ENCODE results near the gene NFE2L2.
"Not testable (repeated sequence)": the region's sequence is repeated elsewhere in the genome, so short reads cannot be mapped to it uniquely, and the experiment has no call there.

NFE2L2 gene

GRCh38 chr2:177312562-177312961, 48.0 kb upstream of the NFE2L2 start:
- Histone ChIP-seq H3K79me2 (ENCODE audit: insufficient read depth, low read length) (no peaks in the 10 kb centered on the region), H3K9me2 (replicated peaks; ENCODE audit: low read depth, low read length) (no peaks in the 10 kb centered on the region), H3K27me3 (ENCODE audit: insufficient read depth, low read length, poor library complexity, severe bottlenecking) (no peaks in the 10 kb centered on the region), H3K4me2 (ENCODE audit: low read depth, low read length, poor library complexity, severe bottlenecking) (no peak overlapping the region), H3K4me3 (ENCODE audit: low read length, poor library complexity, severe bottlenecking) (no peak overlapping the region), H3K9ac (ENCODE audit: low read depth, low read length, poor library complexity, severe bottlenecking) (no peak overlapping the region), H2AFZ (ENCODE audit: low read length) (no peak overlapping the region), H3K36me3 (ENCODE audit: insufficient read depth, low read length) (no peaks in the 10 kb centered on the region), H3K9me3 (ENCODE audit: insufficient read depth, low read depth, low read length) (no peaks in the 10 kb centered on the region), H4K20me1 (ENCODE audit: insufficient read depth, low read length, poor library complexity, severe bottlenecking) (no peaks in the 10 kb centered on the region), H3F3A (ENCODE audit: low read depth) (no peaks in the 10 kb centered on the region), H3K4me1 (ENCODE audit: insufficient read depth, low read length, poor library complexity, severe bottlenecking) (peaks cover 38% of the 10 kb centered on the region)
- no peak for TF ChIP-seq EZH2phosphoT487 (IDR thresholded peaks at IDR 0.05; ENCODE audit: borderline replicate concordance)
- TF ChIP-seq CTCF (conservative IDR thresholded peaks at IDR 0.05; ENCODE audit: low read length) = no peak

DNA sequence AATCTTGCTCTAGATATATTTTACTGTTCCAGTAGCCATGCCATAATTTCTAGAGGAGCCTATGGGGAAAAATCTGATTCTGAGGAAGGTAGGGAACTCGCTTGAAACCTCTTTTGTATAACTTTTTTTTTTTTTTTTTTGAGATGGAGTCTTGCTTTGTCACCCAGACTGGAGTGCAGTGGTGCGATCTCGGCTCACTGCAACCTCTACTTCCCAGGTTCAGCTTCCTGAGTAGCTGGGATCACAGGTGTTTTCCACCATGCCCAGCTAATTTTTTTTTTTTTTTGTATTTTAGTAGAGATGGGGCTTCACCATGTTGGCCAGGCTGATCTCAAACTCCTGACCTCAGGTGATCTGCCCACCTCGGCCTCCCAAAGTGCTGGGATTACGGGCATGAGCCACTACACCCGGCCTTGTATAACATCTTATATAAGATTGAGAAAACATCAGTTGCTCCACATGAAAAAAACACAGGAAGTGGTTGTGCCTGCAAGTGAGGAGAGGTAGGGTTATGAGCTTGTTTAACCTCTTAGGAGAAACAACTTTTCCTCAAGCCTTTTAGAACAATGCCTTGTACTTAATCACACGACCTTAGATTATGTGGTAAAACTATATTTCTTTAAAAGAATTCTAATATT, 45.3 kb upstream of the NFE2L2 start:
- H3K9me3 ChIP-seq (ENCODE audit: insufficient read depth, low read depth, low read length); H4K20me1 ChIP-seq (ENCODE audit: insufficient read depth, low read length, poor library complexity, severe bottlenecking): not testable (repeated sequence)

GRCh38 chr2:177306550-177306949, 42.0 kb upstream of the NFE2L2 start:
- H3F3A ChIP-seq (ENCODE audit: low read depth) = no peaks in the 10 kb centered on the region
- no peak overlapping the region for H3K9ac ChIP-seq (ENCODE audit: low read depth, low read length, poor library complexity, severe bottlenecking)
- no peaks in the 10 kb centered on the region for H3K9me2 ChIP-seq (replicated peaks; ENCODE audit: low read depth, low read length)
- H2AFZ ChIP-seq (ENCODE audit: low read length) = no peak overlapping the region
- H3K79me2 ChIP-seq (ENCODE audit: insufficient read depth, low read length) = no peaks in the 10 kb centered on the region
- H3K27me3 ChIP-seq (ENCODE audit: insufficient read depth, low read length, poor library complexity, severe bottlenecking) = no peaks in the 10 kb centered on the region
- H3K4me3 ChIP-seq (ENCODE audit: low read length, poor library complexity, severe bottlenecking) = no peak overlapping the region
- no peaks in the 10 kb centered on the region for H3K9me3 ChIP-seq (ENCODE audit: insufficient read depth, low read depth, low read length)
- H3K36me3 ChIP-seq (ENCODE audit: insufficient read depth, low read length) = no peaks in the 10 kb centered on the region
- H3K4me2 ChIP-seq (ENCODE audit: low read depth, low read length, poor library complexity, severe bottlenecking) = no peak overlapping the region
- H3K4me1 ChIP-seq (ENCODE audit: insufficient read depth, low read length, poor library complexity, severe bottlenecking) = peaks cover 21% of the 10 kb centered on the region
- TF ChIP-seq CTCF (conservative IDR thresholded peaks at IDR 0.05; ENCODE audit: low read length) (no peak), EZH2phosphoT487 (IDR thresholded peaks at IDR 0.05; ENCODE audit: borderline replicate concordance) (no peak)
- no peaks in the 10 kb centered on the region for H4K20me1 ChIP-seq (ENCODE audit: insufficient read depth, low read length, poor library complexity, severe bottlenecking)

More for the DNA sequence above, 45.3 kb upstream of the NFE2L2 start:
- H3K9me2 ChIP-seq (replicated peaks; ENCODE audit: low read depth, low read length); H3K36me3 ChIP-seq (ENCODE audit: insufficient read depth, low read length); H3K27me3 ChIP-seq (ENCODE audit: insufficient read depth, low read length, poor library complexity, severe bottlenecking); H3K79me2 ChIP-seq (ENCODE audit: insufficient read depth, low read length); H2AFZ ChIP-seq (ENCODE audit: low read length); H3F3A ChIP-seq (ENCODE audit: low read depth): not testable (repeated sequence)
- Histone ChIP-seq H3K4me2 (ENCODE audit: low read depth, low read length, poor library complexity, severe bottlenecking) (peak overlapping the region; percentile 55), H3K4me3 (ENCODE audit: low read length, poor library complexity, severe bottlenecking) (peak overlapping the region; percentile 22), H3K4me1 (ENCODE audit: insufficient read depth, low read length, poor library complexity, severe bottlenecking) (peaks cover 38% of the 10 kb centered on the region), H3K9ac (ENCODE audit: low read depth, low read length, poor library complexity, severe bottlenecking) (peak overlapping the region; percentile 56)

- no peak overlapping the region for H3K4me2 ChIP-seq (ENCODE audit: low read depth, low read length, poor library complexity, severe bottlenecking)
- H4K20me1 ChIP-seq (ENCODE audit: insufficient read depth, low read length, poor library complexity, severe bottlenecking) = no peaks in the 10 kb centered on the region
- H3F3A ChIP-seq (ENCODE audit: low read depth) = no peaks in the 10 kb centered on the region
- no peaks in the 10 kb centered on the region for H3K36me3 ChIP-seq (ENCODE audit: insufficient read depth, low read length)
- H3K79me2 ChIP-seq (ENCODE audit: insufficient read depth, low read length) = no peaks in the 10 kb centered on the region
- H2AFZ ChIP-seq (ENCODE audit: low read length) = no peak overlapping the region
- no peak overlapping the region for H3K4me3 ChIP-seq (ENCODE audit: low read length, poor library complexity, severe bottlenecking)
- peaks cover 4% of the 10 kb centered on the region for H3K4me1 ChIP-seq (ENCODE audit: insufficient read depth, low read length, poor library complexity, severe bottlenecking)
- TF ChIP-seq EZH2phosphoT487 (IDR thresholded peaks at IDR 0.05; ENCODE audit: borderline replicate concordance) (no peak), CTCF (conservative IDR thresholded peaks at IDR 0.05; ENCODE audit: low read length) (peak; percentile 35; the same call in 1 of the 2 replicates)
- no peak overlapping the region for H3K9ac ChIP-seq (ENCODE audit: low read depth, low read length, poor library complexity, severe bottlenecking)
- no peaks in the 10 kb centered on the region for H3K9me2 ChIP-seq (replicated peaks; ENCODE audit: low read depth, low read length)
- H3K27me3 ChIP-seq (ENCODE audit: insufficient read depth, low read length, poor library complexity, severe bottlenecking) = no peaks in the 10 kb centered on the region
- no peaks in the 10 kb centered on the region for H3K9me3 ChIP-seq (ENCODE audit: insufficient read depth, low read depth, low read length)
Observed at GRCh38 chr2:177303939-177304338, 39.4 kb upstream of the NFE2L2 start.

All from Loucy (cell line).